Pancreas (tissue), 10 donors: ENCODE measurements around the gene PMS2. TPM values are rescaled to one million over a fixed set of nuclear protein-coding genes. Genes with fewer than 3 reads are reported as not detected.
A peak's percentile ranks its signal among the peaks of the same experiment; 100 is the strongest.

Source experiments
- ATAC-seq, 4 donors: fragments of 200-7000 bp; cut with Tn5 transposase; one replicate each; pipeline versions ENCODE4 v1.8.0 to v1.9.1; 2020; ENCODE audit warnings: mild to moderate bottlenecking in 4 of 4, moderate library complexity in 4 of 4
- DNase-seq, 6 donors: peaks; one replicate each; pipeline ENCODE4 v3.0.0-alpha.2; 2020
- FAIRE-seq: peaks from 2 replicates; lab custom pipeline; 2012; peaks lifted over from hg19 to GRCh38; lab: Jason Lieb, UNC
- H3K27ac ChIP-seq, 4 donors: fragments of 200-600 bp; sonication (generic); 1 replicate in 3 of 4; 2 replicates in 1 of 4; pipeline versions ENCODE4 v1.5.0 to v1.8.0; 2020
- H3K27me3 ChIP-seq, 4 donors: fragments of 200-600 bp; one replicate each; pipeline ENCODE4 v1.8.0; 2021
- H3K36me3 ChIP-seq, 3 donors: fragments of 200-600 bp; sonication (generic) in 1 of 3; one replicate each; pipeline versions ENCODE4 v1.5.0 to v1.8.0; 2020 to 2021
- H3K4me1 ChIP-seq, 3 donors: fragments of 200-600 bp; one replicate each; pipeline ENCODE4 v1.8.0; 2021
- H3K4me3 ChIP-seq, 4 donors: fragments of 200-600 bp; sonication (generic) in 2 of 4; one replicate each; pipeline versions ENCODE4 v1.5.0 to v1.8.0; 2020 to 2021
- H3K9me3 ChIP-seq, 4 donors: fragments of 200-600 bp; one replicate each; pipeline ENCODE4 v1.8.0; 2021
- WGBS, 2 donors: extraction: QIAGEN DNeasy Blood & Tissue Kit; methylation state at CpG; one replicate each; pipeline ENCODE4 v1.1.7; 2013; 5-methylcytosine and 5-hydroxymethylcytosine counted together
- intact Hi-C, 3 donors: fragments of 100-400 bp; cut with DNase I; formaldehyde crosslinking; loops; one replicate each; pipeline versions ENCODE4 v1.11.1 to v1.14.2; 2022
- polyA plus RNA-seq, 2 donors: library from polyadenylated mRNA; stranded (reverse); fragments of 200-250 nt; gene quantifications; one replicate each; pipeline ENCODE4 v1.2.3, GENCODE V29; 2013
- total RNA-seq, 6 donors: library from RNA; stranded (reverse); fragmentation: NEBNext Ultra II Directional in 4 of 6; extraction: Animal tissue kit (Norgen Biotek cat#: 25700) in 4 of 6; gene quantifications; one replicate each; pipeline versions ENCODE4 v1.2.1 to v1.2.4, GENCODE V29; 2021 to 2023
- TF ChIP-seq, protein P1 (sequence below), 4 donors: fragments of 200-600 bp; sonication (generic) in 3 of 4; IDR thresholded peaks; one replicate each; pipeline versions ENCODE4 v1.5.0 to v1.8.0; 2021; ENCODE audit warnings: antibody characterized with exemption in 4 of 4
- donor health status: healthy with polysubstance abuse.
- donor health status: DM: no; HTN: no; CAD: no; lungs with moderate emphysema.
- donor health status: DM: no; HTN: no; CAD: no.
- donor health status: control.
- donor health status: control.
- donor health status: Bipolar disorder and iron deficiency.
- donor health status: DM: yes; HTN: yes; CAD: no.
- donor health status: DM: no; HTN: no; CAD: no.
- donor health status: DM: no; HTN: no; CAD: no.
- donor health status: DM: yes; HTN: yes; CAD: no.

Gene PMS2
- total and polyA plus RNA-seq, 8 donors = 2.0 to 7.2 (median 4.0) TPM

DNA sequence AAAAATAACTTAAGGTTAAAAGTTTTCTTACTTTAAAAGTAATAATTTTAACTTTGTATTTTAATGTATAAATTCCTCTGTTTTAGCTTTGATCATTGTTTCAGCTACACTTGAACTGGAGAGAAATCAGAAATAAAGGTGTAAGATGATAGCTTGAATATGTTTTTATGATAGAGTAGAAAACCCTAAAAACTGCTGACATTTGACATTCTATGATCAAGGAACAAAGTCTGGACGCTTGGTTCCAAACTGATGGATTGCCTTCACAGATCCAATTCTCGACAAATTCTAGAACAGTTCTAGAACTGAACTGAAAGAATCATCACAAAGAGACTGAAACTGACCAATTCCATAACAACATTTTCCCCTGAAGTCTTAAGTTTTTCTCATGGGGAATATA lies 22.1 kb upstream of the PMS2 start, which contains the start of gene ANKRD61:
Gene ANKRD61 (plus strand): TSS at position 389 of the 400 bp plus-strand sequence. CDS start 0 bp downstream, at position 389.
- peaks cover 3 to 35% (median 10%) of the 10 kb centered on the region in 3 donors for H3K36me3 ChIP-seq
- no peak within 1 kb of the TSS for H3K27ac ChIP-seq
- no peak within 1 kb of the TSS for H3K4me3 ChIP-seq
- H3K27me3 ChIP-seq = no peaks in the 10 kb centered on the region
- FAIRE-seq (no peak), DNase-seq (no peak), ATAC-seq (no peak)
- intact Hi-C loops = loop anchor here in 1 of 3 donors (10.0 kb wide), 1 partner anchor 84 kb away; no protein-coding TSS in a partner anchor
- WGBS, 2 donors = 71 to 96% methylated on average over 2 of the region's 2 CpGs
- H3K9me3 ChIP-seq = no peaks in the 10 kb centered on the region
- TF ChIP-seq, protein P1, sequence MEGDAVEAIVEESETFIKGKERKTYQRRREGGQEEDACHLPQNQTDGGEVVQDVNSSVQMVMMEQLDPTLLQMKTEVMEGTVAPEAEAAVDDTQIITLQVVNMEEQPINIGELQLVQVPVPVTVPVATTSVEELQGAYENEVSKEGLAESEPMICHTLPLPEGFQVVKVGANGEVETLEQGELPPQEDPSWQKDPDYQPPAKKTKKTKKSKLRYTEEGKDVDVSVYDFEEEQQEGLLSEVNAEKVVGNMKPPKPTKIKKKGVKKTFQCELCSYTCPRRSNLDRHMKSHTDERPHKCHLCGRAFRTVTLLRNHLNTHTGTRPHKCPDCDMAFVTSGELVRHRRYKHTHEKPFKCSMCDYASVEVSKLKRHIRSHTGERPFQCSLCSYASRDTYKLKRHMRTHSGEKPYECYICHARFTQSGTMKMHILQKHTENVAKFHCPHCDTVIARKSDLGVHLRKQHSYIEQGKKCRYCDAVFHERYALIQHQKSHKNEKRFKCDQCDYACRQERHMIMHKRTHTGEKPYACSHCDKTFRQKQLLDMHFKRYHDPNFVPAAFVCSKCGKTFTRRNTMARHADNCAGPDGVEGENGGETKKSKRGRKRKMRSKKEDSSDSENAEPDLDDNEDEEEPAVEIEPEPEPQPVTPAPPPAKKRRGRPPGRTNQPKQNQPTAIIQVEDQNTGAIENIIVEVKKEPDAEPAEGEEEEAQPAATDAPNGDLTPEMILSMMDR (IDR thresholded peaks at IDR 0.05) = no peak
- H3K4me1 ChIP-seq = no peaks in the 10 kb centered on the region

DNA sequence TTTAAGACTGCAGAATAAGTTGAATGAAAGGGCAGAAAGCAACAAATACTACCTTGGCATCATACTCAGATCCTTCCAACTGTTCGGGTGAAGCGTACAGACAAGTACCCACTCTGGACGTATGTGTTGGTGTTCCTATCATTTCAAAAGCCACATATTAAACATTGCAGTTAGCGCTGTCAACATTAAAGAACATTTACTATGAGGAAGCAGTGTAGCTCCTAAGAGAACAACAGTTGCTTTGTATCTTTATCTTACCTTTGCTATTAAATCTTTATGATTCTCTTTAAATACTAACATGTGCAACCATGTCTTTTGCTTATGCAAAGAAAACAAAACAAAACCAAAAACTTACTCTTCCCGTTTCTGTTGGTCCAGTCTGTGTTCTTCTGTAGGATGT lies 19.7 kb upstream of the PMS2 start:
- H3K4me1 ChIP-seq = no peaks in the 10 kb centered on the region
- no peak for ATAC-seq

DNA sequence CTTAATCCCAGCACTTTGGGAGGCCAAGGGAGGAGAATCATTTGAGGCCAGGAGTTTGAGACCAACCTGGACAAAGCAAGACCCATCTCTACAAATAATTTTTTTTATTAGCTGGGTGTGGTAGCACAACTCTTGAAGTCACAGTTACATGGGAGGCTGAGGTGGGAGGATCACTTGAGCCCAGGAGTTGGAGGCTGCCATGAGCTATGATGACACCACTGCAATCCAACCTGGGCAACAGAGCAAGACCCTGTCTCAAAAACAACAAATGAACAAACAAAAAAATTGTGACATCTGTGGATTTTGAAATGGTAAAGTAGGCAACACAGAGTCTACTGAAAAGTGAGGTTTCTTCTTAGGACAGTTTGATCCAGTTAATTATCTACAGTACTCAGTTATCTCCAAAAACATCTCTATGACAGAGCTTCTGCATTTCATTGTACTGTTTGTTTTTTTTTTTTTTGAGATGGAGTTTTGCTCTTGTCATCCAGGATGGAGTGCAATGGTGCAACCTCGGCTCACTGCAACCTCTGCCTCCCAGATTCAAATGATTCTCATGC lies 19.0 kb upstream of the PMS2 start:
- peaks cover 7 to 57% (median 19%) of the 10 kb centered on the region in 3 donors for H3K36me3 ChIP-seq

More for the DNA sequence above, 19.7 kb upstream of the PMS2 start:
- Histone ChIP-seq H3K27me3 (no peaks in the 10 kb centered on the region), H3K36me3 (peaks cover 7 to 50% (median 17%) of the 10 kb centered on the region in 3 donors), H3K9me3 (no peaks in the 10 kb centered on the region), H3K4me3 (no peak overlapping the region), H3K27ac (no peak overlapping the region)
- TF ChIP-seq, protein P1 (IDR thresholded peaks at IDR 0.05) = no peak
- intact Hi-C loops = no loop called here
- no peak for FAIRE-seq
- WGBS, 2 donors = 85 to 86% methylated on average over 5 of the region's 5 CpGs
- no peak for DNase-seq

GRCh38 chr7:6026820-6027311 lies 18.0 kb upstream of the PMS2 start:
- H3K36me3 ChIP-seq = peaks cover 7 to 67% (median 28%) of the 10 kb centered on the region in 3 donors
- H3K27me3 ChIP-seq = no peaks in the 10 kb centered on the region
- H3K4me1 ChIP-seq = no peaks in the 10 kb centered on the region
- ATAC-seq = peak in 2 of 4 donors; percentile 46 to 47
- TF ChIP-seq, protein P1 (IDR thresholded peaks at IDR 0.05) = no peak
- peak overlapping the region in 2 of 4 donors; percentile 6 to 22 for H3K27ac ChIP-seq
- no peak for DNase-seq
- WGBS, 2 donors = 87 to 89% methylated on average over 12 of the region's 12 CpGs
- intact Hi-C loops = no loop called here
- no peak overlapping the region for H3K4me3 ChIP-seq
- no peaks in the 10 kb centered on the region for H3K9me3 ChIP-seq
- no peak for FAIRE-seq

More for the DNA sequence above, 19.0 kb upstream of the PMS2 start:
- no peak for FAIRE-seq
- DNase-seq = no peak
- no peak for ATAC-seq
- intact Hi-C loops = no loop called here
- H3K4me3 ChIP-seq = no peak overlapping the region
- WGBS, 2 donors = 100% methylated on average over 1 of the region's 1 CpG
- H3K4me1 ChIP-seq = no peaks in the 10 kb centered on the region
- no peak overlapping the region for H3K27ac ChIP-seq
- TF ChIP-seq, protein P1 (IDR thresholded peaks at IDR 0.05) = no peak
- no peaks in the 10 kb centered on the region for H3K27me3 ChIP-seq
- H3K9me3 ChIP-seq = no peaks in the 10 kb centered on the region
